HCT116 (cell line): ENCODE measurements around the gene CASZ1. TPM values are rescaled to one million over a fixed set of nuclear protein-coding genes. Genes with fewer than 3 reads are reported as not detected.
A peak's percentile ranks its signal among the peaks of the same experiment; 100 is the strongest.

Experiments
- ATAC-seq: fragments of 200-7000 bp; cut with Tn5 transposase; 2 replicates; pipeline ENCODE4 v1.9.1; 2020; ENCODE audit warnings: mild to moderate bottlenecking, moderate library complexity
- BruUV-seq: library from RNA; stranded (reverse); fragments of 400-500 nt; replicated peaks from 2 replicates; lab custom pipeline; 2021; lab: Mats Ljungman, UMichigan
- CTCF ChIA-PET: fragments of 300-600 bp; sonication (Branson Sonifier 250); formaldehyde crosslinking; loops from one replicate; lab custom pipeline; 2021; ENCODE audit warnings: antibody characterized with exemption; lab: Charles Lee
- POLR2A ChIA-PET: fragments of 300-600, 350-600 bp; sonication (Branson Sonifier 250); formaldehyde crosslinking; loops from one replicate; lab custom pipeline; 2021; ENCODE audit warnings: antibody characterized with exemption; lab: Charles Lee
- RAD21 ChIA-PET, 2 experiments: fragments of 300-600 bp; sonication (Branson Sonifier 250); formaldehyde crosslinking; loops; one replicate each; lab custom pipeline; 2023; ENCODE audit warnings: low total read pairs in 2 of 2; ENCODE audit not compliant: uncharacterized antibody in 2 of 2, unreplicated experiment in 2 of 2, low non-redundant PET in 1 of 2; lab: Charles Lee
- DNase-seq: peaks from one replicate; pipeline ENCODE4 v3.0.0-alpha.2; 2010; ENCODE audit warnings: low read depth, low spot score
- H2AFZ ChIP-seq: fragments of 200-600 bp; shearing (Covaris generic), sonication (generic); 2 replicates; pipeline ENCODE4 v1.6.1; 2017; ENCODE audit warnings: low read depth, mixed run types, mixed read lengths, antibody characterized with exemption, low read length; ENCODE audit not compliant: poor library complexity, severe bottlenecking
- H3K27ac ChIP-seq: 2 replicates; pipeline ENCODE4 v1.5.1; 2012; ENCODE audit warnings: low read depth, low read length
- H3K27me3 ChIP-seq: fragments of 200-600 bp; sonication (generic); 2 replicates; pipeline ENCODE4 v1.6.1; 2016; ENCODE audit warnings: mixed run types, low read length, mixed read lengths; ENCODE audit not compliant: insufficient read depth
- H3K36me3 ChIP-seq, 2 experiments: fragments of 200-500 bp in 1 of 2; fragments of 200-600 bp in 1 of 2; sonication (Bioruptor generic) in 1 of 2; sonication (generic) in 1 of 2; 2 replicates each; pipeline versions ENCODE4 v1.5.1 to v1.6.1; 2014 to 2016; ENCODE audit warnings: low read length in 2 of 2, inconsistent platforms in 1 of 2, mixed read lengths in 1 of 2, mixed run types in 1 of 2; ENCODE audit not compliant: insufficient read depth in 2 of 2, control insufficient read depth in 1 of 2
- H3K4me1 ChIP-seq, 2 experiments: fragments of 200-600 bp in 1 of 2; sonication (generic) in 1 of 2; 2 replicates each; pipeline versions ENCODE4 v1.5.1 to v1.6.1; 2012 to 2017; ENCODE audit warnings: low read length in 2 of 2, inconsistent platforms in 1 of 2, mild to moderate bottlenecking in 1 of 2, mixed read lengths in 1 of 2, mixed run types in 1 of 2, moderate library complexity in 1 of 2; ENCODE audit not compliant: insufficient read depth in 2 of 2, control insufficient read depth in 1 of 2
- H3K4me2 ChIP-seq: fragments of 200-600 bp; sonication (generic); 2 replicates; pipeline ENCODE4 v1.6.1; 2017; ENCODE audit warnings: mixed run types, low read length, mixed read lengths
- H3K4me3 ChIP-seq, 2 experiments: fragments of 200-600 bp in 1 of 2; sonication (generic) in 1 of 2; replicated peaks in 1 of 2; 2 replicates each; pipeline ENCODE4 v1.5.1; 2011 to 2016; ENCODE audit warnings: low read length in 2 of 2, control low read depth in 1 of 2, low read depth in 1 of 2, mild to moderate bottlenecking in 1 of 2, mixed read lengths in 1 of 2, mixed run types in 1 of 2
- H3K79me2 ChIP-seq: fragments of 200-600 bp; sonication (generic); 2 replicates; pipeline ENCODE4 v1.6.1; 2017; ENCODE audit warnings: mild to moderate bottlenecking, mixed run types, low read length, moderate library complexity, mixed read lengths; ENCODE audit not compliant: insufficient read depth
- H3K9ac ChIP-seq: fragments of 200-600 bp; sonication (generic); 2 replicates; pipeline ENCODE4 v1.6.1; 2016; ENCODE audit warnings: low read length, mixed read lengths
- H3K9me2 ChIP-seq: fragments of 200-600 bp; sonication (generic), shearing (Covaris generic); 2 replicates; pipeline ENCODE4 v1.6.1; 2017; ENCODE audit warnings: mixed run types, mild to moderate bottlenecking, moderate library complexity; ENCODE audit not compliant: insufficient read depth
- H3K9me3 ChIP-seq, 2 experiments: fragments of 200-500 bp in 1 of 2; fragments of 200-600 bp in 1 of 2; sonication (Bioruptor generic) in 1 of 2; sonication (generic) in 1 of 2; 2 replicates each; pipeline ENCODE4 v1.6.1; 2014 to 2017; ENCODE audit warnings: low read length in 2 of 2, mixed read lengths in 2 of 2, inconsistent platforms in 1 of 2, low read depth in 1 of 2, mild to moderate bottlenecking in 1 of 2, mixed run types in 1 of 2, moderate library complexity in 1 of 2; ENCODE audit not compliant: control insufficient read depth in 1 of 2, insufficient read depth in 1 of 2
- H4K20me1 ChIP-seq: fragments of 200-600 bp; sonication (generic), shearing (Covaris generic); 2 replicates; pipeline ENCODE4 v1.6.1; 2017; ENCODE audit warnings: mixed run types, mild to moderate bottlenecking, moderate library complexity; ENCODE audit not compliant: insufficient read depth
- CBX3 ChIP-seq: IDR thresholded peaks from 2 replicates; pipeline ENCODE4 v1.6.1; 2012; ENCODE audit warnings: low read depth
- ELF1 ChIP-seq: IDR thresholded peaks from 2 replicates; pipeline ENCODE4 v1.6.1; 2012; ENCODE audit warnings: low read depth, borderline replicate concordance
- EZH2phosphoT487 ChIP-seq: fragments of 200-600 bp; IDR thresholded peaks from 2 replicates; pipeline ENCODE4 v1.6.1; 2018; ENCODE audit warnings: antibody characterized with exemption, borderline replicate concordance
- FOSL1 ChIP-seq: IDR thresholded peaks from 2 replicates; pipeline ENCODE4 v1.6.1; 2012; ENCODE audit warnings: low read depth
- MAX ChIP-seq: IDR thresholded peaks from 2 replicates; pipeline ENCODE4 v1.6.1; 2012
- RAD21 ChIP-seq: IDR thresholded peaks from 2 replicates; pipeline ENCODE4 v1.6.1; 2012; ENCODE audit warnings: low read depth, mild to moderate bottlenecking
- SIN3A ChIP-seq: IDR thresholded peaks from 2 replicates; pipeline ENCODE4 v1.6.1; 2012; ENCODE audit warnings: low read depth
- SRF ChIP-seq: IDR thresholded peaks from 2 replicates; pipeline ENCODE4 v1.6.1; 2012; ENCODE audit warnings: low read depth
- TCF7L2 ChIP-seq: IDR thresholded peaks from 2 replicates; pipeline ENCODE4 v1.7.0; 2011; ENCODE audit warnings: borderline replicate concordance, inconsistent platforms; ENCODE audit not compliant: insufficient read depth, insufficient read length; ENCODE audit errors: extremely low read depth
- YY1 ChIP-seq: IDR thresholded peaks from 2 replicates; pipeline ENCODE4 v1.6.1; 2011; ENCODE audit warnings: low read length, low read depth, moderate library complexity, mild to moderate bottlenecking; ENCODE audit not compliant: insufficient replicate concordance; ENCODE audit errors: extremely low read depth
- ZFX ChIP-seq: fragments of 450-650 bp; IDR thresholded peaks from 2 replicates; pipeline ENCODE4 v1.6.1; 2017
- intact Hi-C: fragments of 100-400 bp; cut with micrococcal nuclease; formaldehyde crosslinking; loops from 2 replicates; pipeline ENCODE4 v1.10.0; 2022
- total RNA-seq: library from RNA; stranded (reverse); gene quantifications from one replicate; pipeline ENCODE4 v1.2.1, GENCODE V29; 2021; ENCODE audit not compliant: unreplicated experiment

The CASZ1 gene
- total RNA-seq, 1 experiment from 2014 or later: 7.7 TPM

GRCh38 chr1:10598389-10598702 is 198.1 kb downstream of the CASZ1 start:
- H3K9ac ChIP-seq: no peak overlapping the region
- H3K4me3 ChIP-seq: no peak overlapping the region
- intact Hi-C loops: no loop called here
- H3K27ac ChIP-seq: no peak overlapping the region
- H4K20me1 ChIP-seq: no peaks in the 10 kb centered on the region
- DNase-seq: no peak
- CTCF ChIA-PET: no interaction called here
- H3K9me3 ChIP-seq: no peaks in the 10 kb centered on the region
- POLR2A ChIA-PET: no interaction called here
- peaks cover 23% of the 10 kb centered on the region in 2 experiments for H3K4me1 ChIP-seq
- no peaks in the 10 kb centered on the region for H3K27me3 ChIP-seq
- no peaks in the 10 kb centered on the region for H3K9me2 ChIP-seq
- no peak; the same call in 1 of the 2 replicates for ATAC-seq
- RAD21 ChIA-PET: no interaction called here
- no peaks in the 10 kb centered on the region for H3K79me2 ChIP-seq
- H3K36me3 ChIP-seq: no peaks in the 10 kb centered on the region
- no TSS peak for BruUV-seq
- H3K4me2 ChIP-seq: no peak overlapping the region
- H2AFZ ChIP-seq: no peak overlapping the region
- TF ChIP-seq RAD21 (peak; percentile 48), ELF1 (no peak)

- Histone ChIP-seq H3K27me3 (no peaks in the 10 kb centered on the region), H3K27ac (no peak overlapping the region), H2AFZ (no peak overlapping the region), H3K36me3 (no peaks in the 10 kb centered on the region), H4K20me1 (no peaks in the 10 kb centered on the region), H3K4me3 (no peak overlapping the region), H3K9me3 (no peaks in the 10 kb centered on the region), H3K4me1 (peaks cover 23% of the 10 kb centered on the region in 2 experiments), H3K9me2 (no peaks in the 10 kb centered on the region), H3K4me2 (no peak overlapping the region), H3K79me2 (no peaks in the 10 kb centered on the region), H3K9ac (no peak overlapping the region)
- no TSS peak for BruUV-seq
- no peak for ATAC-seq
- intact Hi-C loops: no loop called here
- TF ChIP-seq ZFX: no peak
- TF ChIP-seq FOSL1: no peak
- TF ChIP-seq TCF7L2: no peak
- TF ChIP-seq SIN3A: no peak
- TF ChIP-seq MAX: no peak
- no peak for TF ChIP-seq EZH2phosphoT487
- no peak for TF ChIP-seq CBX3
- TF ChIP-seq YY1: no peak
- no peak for TF ChIP-seq SRF
- ChIA-PET POLR2A (no interaction called here), CTCF (no interaction called here), RAD21 (no interaction called here)
- no peak for DNase-seq
Observed at GRCh38 chr1:10597492-10598388, 198.7 kb downstream of the CASZ1 start.
